Measurements from ENCODE around the gene RALGDS. TPM values are rescaled to one million over a fixed set of nuclear protein-coding genes. Genes with fewer than 3 reads are reported as not detected.

Gene RALGDS
- total and polyA plus RNA-seq, 9 of the 15 experiments (the other 6 are each of a cell fraction or from before 2014, with no cell fraction given): 0.75 to 43.3 (median 27.1) TPM

DNA sequence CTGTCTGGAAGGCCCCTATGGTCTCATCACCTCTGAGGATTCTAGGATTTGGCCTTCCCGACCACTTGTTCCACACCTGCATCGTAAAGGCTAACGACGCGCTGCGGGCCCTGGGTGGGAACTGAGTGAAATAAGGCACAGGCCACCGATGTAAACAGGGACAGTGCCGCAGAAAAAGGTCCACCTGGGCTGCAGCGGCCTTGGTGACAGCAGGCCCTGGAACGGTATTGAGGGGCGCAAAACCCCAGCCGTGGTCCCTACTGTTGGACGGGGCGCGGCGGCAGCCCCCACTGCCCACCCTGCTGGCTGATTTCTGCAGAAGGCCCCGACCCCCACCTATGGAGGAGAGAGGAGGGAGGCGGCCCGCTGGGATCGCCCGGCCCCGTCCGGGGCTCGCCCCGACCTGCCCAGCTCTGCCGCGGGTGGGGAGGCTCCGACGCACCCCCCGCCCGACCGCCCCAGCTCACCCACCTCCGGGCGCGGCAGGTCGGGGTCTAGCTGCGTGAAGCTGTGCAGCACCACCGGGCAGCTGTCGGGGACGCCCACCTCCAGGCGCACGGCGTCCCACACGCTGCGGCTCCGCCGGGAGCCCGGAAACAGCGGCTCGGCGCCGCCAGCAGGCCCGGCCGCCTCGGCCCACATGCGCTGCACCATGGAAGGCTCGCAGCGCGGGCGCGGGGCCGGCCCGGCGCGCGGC lies 391 bp downstream of the RALGDS start (continued):
- TF ChIP-seq, protein P1, sequence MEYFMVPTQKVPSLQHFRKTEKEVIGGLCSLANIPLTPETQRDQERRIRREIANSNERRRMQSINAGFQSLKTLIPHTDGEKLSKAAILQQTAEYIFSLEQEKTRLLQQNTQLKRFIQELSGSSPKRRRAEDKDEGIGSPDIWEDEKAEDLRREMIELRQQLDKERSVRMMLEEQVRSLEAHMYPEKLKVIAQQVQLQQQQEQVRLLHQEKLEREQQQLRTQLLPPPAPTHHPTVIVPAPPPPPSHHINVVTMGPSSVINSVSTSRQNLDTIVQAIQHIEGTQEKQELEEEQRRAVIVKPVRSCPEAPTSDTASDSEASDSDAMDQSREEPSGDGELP (CRISPR knock-in tag; IDR thresholded peaks at IDR 0.05; ENCODE audit: borderline replicate concordance): no peak
- TF ChIP-seq NONO (IDR thresholded peaks at IDR 0.05; ENCODE audit: low read depth in 2 of 2, low read length in 1 of 2) (peak in 1 of 2 experiments; percentile 91; a peak in 3 of 4 replicates), DIDO1 (tag; IDR thresholded peaks at IDR 0.05; ENCODE audit: low read depth) (no peak)
- TF ChIP-seq, protein P2, sequence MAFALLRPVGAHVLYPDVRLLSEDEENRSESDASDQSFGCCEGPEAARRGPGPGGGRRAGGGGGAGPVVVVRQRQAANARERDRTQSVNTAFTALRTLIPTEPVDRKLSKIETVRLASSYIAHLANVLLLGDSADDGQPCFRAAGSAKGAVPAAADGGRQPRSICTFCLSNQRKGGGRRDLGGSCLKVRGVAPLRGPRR (CRISPR knock-in tag; IDR thresholded peaks at IDR 0.05): no peak
- TF ChIP-seq, protein P3, sequence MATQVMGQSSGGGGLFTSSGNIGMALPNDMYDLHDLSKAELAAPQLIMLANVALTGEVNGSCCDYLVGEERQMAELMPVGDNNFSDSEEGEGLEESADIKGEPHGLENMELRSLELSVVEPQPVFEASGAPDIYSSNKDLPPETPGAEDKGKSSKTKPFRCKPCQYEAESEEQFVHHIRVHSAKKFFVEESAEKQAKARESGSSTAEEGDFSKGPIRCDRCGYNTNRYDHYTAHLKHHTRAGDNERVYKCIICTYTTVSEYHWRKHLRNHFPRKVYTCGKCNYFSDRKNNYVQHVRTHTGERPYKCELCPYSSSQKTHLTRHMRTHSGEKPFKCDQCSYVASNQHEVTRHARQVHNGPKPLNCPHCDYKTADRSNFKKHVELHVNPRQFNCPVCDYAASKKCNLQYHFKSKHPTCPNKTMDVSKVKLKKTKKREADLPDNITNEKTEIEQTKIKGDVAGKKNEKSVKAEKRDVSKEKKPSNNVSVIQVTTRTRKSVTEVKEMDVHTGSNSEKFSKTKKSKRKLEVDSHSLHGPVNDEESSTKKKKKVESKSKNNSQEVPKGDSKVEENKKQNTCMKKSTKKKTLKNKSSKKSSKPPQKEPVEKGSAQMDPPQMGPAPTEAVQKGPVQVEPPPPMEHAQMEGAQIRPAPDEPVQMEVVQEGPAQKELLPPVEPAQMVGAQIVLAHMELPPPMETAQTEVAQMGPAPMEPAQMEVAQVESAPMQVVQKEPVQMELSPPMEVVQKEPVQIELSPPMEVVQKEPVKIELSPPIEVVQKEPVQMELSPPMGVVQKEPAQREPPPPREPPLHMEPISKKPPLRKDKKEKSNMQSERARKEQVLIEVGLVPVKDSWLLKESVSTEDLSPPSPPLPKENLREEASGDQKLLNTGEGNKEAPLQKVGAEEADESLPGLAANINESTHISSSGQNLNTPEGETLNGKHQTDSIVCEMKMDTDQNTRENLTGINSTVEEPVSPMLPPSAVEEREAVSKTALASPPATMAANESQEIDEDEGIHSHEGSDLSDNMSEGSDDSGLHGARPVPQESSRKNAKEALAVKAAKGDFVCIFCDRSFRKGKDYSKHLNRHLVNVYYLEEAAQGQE (IDR thresholded peaks at IDR 0.05; ENCODE audit: borderline replicate concordance): no peak
- TF ChIP-seq, protein P3 (CRISPR knock-in tag; IDR thresholded peaks at IDR 0.05; ENCODE audit: low read depth): peak; percentile 62; the same call in 1 of the 2 replicates
- TF ChIP-seq, protein P4, sequence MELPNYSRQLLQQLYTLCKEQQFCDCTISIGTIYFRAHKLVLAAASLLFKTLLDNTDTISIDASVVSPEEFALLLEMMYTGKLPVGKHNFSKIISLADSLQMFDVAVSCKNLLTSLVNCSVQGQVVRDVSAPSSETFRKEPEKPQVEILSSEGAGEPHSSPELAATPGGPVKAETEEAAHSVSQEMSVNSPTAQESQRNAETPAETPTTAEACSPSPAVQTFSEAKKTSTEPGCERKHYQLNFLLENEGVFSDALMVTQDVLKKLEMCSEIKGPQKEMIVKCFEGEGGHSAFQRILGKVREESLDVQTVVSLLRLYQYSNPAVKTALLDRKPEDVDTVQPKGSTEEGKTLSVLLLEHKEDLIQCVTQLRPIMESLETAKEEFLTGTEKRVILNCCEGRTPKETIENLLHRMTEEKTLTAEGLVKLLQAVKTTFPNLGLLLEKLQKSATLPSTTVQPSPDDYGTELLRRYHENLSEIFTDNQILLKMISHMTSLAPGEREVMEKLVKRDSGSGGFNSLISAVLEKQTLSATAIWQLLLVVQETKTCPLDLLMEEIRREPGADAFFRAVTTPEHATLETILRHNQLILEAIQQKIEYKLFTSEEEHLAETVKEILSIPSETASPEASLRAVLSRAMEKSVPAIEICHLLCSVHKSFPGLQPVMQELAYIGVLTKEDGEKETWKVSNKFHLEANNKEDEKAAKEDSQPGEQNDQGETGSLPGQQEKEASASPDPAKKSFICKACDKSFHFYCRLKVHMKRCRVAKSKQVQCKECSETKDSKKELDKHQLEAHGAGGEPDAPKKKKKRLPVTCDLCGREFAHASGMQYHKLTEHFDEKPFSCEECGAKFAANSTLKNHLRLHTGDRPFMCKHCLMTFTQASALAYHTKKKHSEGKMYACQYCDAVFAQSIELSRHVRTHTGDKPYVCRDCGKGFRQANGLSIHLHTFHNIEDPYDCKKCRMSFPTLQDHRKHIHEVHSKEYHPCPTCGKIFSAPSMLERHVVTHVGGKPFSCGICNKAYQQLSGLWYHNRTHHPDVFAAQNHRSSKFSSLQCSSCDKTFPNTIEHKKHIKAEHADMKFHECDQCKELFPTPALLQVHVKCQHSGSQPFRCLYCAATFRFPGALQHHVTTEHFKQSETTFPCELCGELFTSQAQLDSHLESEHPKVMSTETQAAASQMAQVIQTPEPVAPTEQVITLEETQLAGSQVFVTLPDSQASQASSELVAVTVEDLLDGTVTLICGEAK (IDR thresholded peaks at IDR 0.05): peak; percentile 46
- TF ChIP-seq, protein P4 (CRISPR knock-in tag; IDR thresholded peaks at IDR 0.05): no peak
